ENCODE measurements around the gene SUPT20H. TPM values are rescaled to one million over a fixed set of nuclear protein-coding genes. Genes with fewer than 3 reads are reported as not detected.

SUPT20H gene
- total RNA-seq, 1 experiment from 2014 or later: 43.7 TPM

- DNase-seq: no peak
- Histone ChIP-seq H3K4me3 (no peak overlapping the region), H3K9me3 (peaks cover 7% of the 10 kb centered on the region; the same call in 1 of the 2 replicates), H3K36me3 (peaks cover 91% of the 10 kb centered on the region), H3K27me3 (no peaks in the 10 kb centered on the region)
These were observed 19.6 kb downstream of the SUPT20H start for GRCh38 chr13:37039896-37040295.

GRCh38 chr13:37037241-37037640, 22.2 kb downstream of the SUPT20H start:
- peaks cover 10% of the 10 kb centered on the region; the same call in 1 of the 2 replicates for H3K9me3 ChIP-seq
- no peaks in the 10 kb centered on the region for H3K27me3 ChIP-seq
- H3K4me3 ChIP-seq: no peak overlapping the region
- peaks cover 87% of the 10 kb centered on the region for H3K36me3 ChIP-seq
- DNase-seq: no peak

GRCh38 chr13:37029617-37030016, 29.9 kb downstream of the SUPT20H start:
- peaks cover 71% of the 10 kb centered on the region for H3K36me3 ChIP-seq
- H3K4me3 ChIP-seq: no peak overlapping the region
- no peak for DNase-seq
- no peaks in the 10 kb centered on the region for H3K27me3 ChIP-seq
- H3K9me3 ChIP-seq: no peaks in the 10 kb centered on the region

- Histone ChIP-seq H3K27me3 (no peaks in the 10 kb centered on the region), H3K36me3 (peaks cover 72% of the 10 kb centered on the region), H3K9me3 (no peaks in the 10 kb centered on the region)
These were observed 31.8 kb downstream of the SUPT20H start for GRCh38 chr13:37027639-37028038.

GRCh38 chr13:37026771-37027170, 32.7 kb downstream of the SUPT20H start:
- peaks cover 73% of the 10 kb centered on the region for H3K36me3 ChIP-seq

More at GRCh38 chr13:37027639-37028038, 31.8 kb downstream of the SUPT20H start:
- no peak for DNase-seq
- no peak overlapping the region for H3K4me3 ChIP-seq

GRCh38 chr13:37023871-37024270, 35.6 kb downstream of the SUPT20H start:
- no peak for DNase-seq
- Histone ChIP-seq H3K36me3 (peaks cover 74% of the 10 kb centered on the region), H3K4me3 (no peak overlapping the region), H3K9me3 (no peaks in the 10 kb centered on the region), H3K27me3 (no peaks in the 10 kb centered on the region)

More at GRCh38 chr13:37026771-37027170, 32.7 kb downstream of the SUPT20H start:
- DNase-seq: no peak
- Histone ChIP-seq H3K27me3 (no peaks in the 10 kb centered on the region), H3K9me3 (no peaks in the 10 kb centered on the region), H3K4me3 (no peak overlapping the region)

- H3K4me3 ChIP-seq: no peak overlapping the region
- H3K36me3 ChIP-seq: peaks cover 64% of the 10 kb centered on the region
- no peaks in the 10 kb centered on the region for H3K27me3 ChIP-seq
- DNase-seq: no peak
- no peaks in the 10 kb centered on the region for H3K9me3 ChIP-seq
These were observed 44.9 kb downstream of the SUPT20H start for GRCh38 chr13:37014609-37015008.

GRCh38 chr13:37011788-37012187, 47.7 kb downstream of the SUPT20H start:
- no peak for DNase-seq
- Histone ChIP-seq H3K27me3 (no peaks in the 10 kb centered on the region), H3K36me3 (peaks cover 77% of the 10 kb centered on the region), H3K9me3 (no peaks in the 10 kb centered on the region), H3K4me3 (no peak overlapping the region)

GRCh38 chr13:37011002-37011401, 48.5 kb downstream of the SUPT20H start:
- DNase-seq: no peak
- H3K36me3 ChIP-seq: peaks cover 80% of the 10 kb centered on the region
- no peaks in the 10 kb centered on the region for H3K27me3 ChIP-seq
- H3K4me3 ChIP-seq: no peak overlapping the region
- H3K9me3 ChIP-seq: no peaks in the 10 kb centered on the region

- DNase-seq: no peak
- Histone ChIP-seq H3K9me3 (no peaks in the 10 kb centered on the region), H3K36me3 (peaks cover 77% of the 10 kb centered on the region)
These were observed 49.1 kb downstream of the SUPT20H start for GRCh38 chr13:37010424-37010823.

GRCh38 chr13:37009692-37010091, 49.8 kb downstream of the SUPT20H start:
- Histone ChIP-seq H3K4me3 (no peak overlapping the region), H3K36me3 (peaks cover 82% of the 10 kb centered on the region), H3K9me3 (no peaks in the 10 kb centered on the region), H3K27me3 (no peaks in the 10 kb centered on the region)
- DNase-seq: no peak

More at GRCh38 chr13:37010424-37010823, 49.1 kb downstream of the SUPT20H start:
- Histone ChIP-seq H3K27me3 (no peaks in the 10 kb centered on the region), H3K4me3 (no peak overlapping the region)

GRCh38 chr13:37001921-37002250, 57.6 kb downstream of the SUPT20H start:
- Histone ChIP-seq H3K4me3 (peak overlapping the region; percentile 74), H3K27me3 (no peaks in the 10 kb centered on the region), H3K36me3 (peaks cover 43% of the 10 kb centered on the region), H3K9me3 (no peaks in the 10 kb centered on the region)
- no peak for DNase-seq

GRCh38 chr13:36999054-36999714, 60.3 kb downstream of the SUPT20H start, which contains the start of gene ALG5:
Gene ALG5 (minus strand): TSS chr13:36999340. CDS start chr13:36999300, 40 bp downstream.
- Histone ChIP-seq H3K36me3 (peaks cover 31% of the 10 kb centered on the region), H3K9me3 (no peaks in the 10 kb centered on the region), H3K27me3 (no peaks in the 10 kb centered on the region), H3K4me3 (peak within 1 kb of the TSS; percentile 74)
- DNase-seq: peak; percentile 90

- Histone ChIP-seq H3K27me3 (no peaks in the 10 kb centered on the region), H3K4me3 (peak overlapping the region; percentile 74)
- DNase-seq: no peak
These were observed 60.9 kb downstream of the SUPT20H start for GRCh38 chr13:36998624-36999041.

GRCh38 chr13:36997716-36998427, 61.6 kb downstream of the SUPT20H start:
- peaks cover 34% of the 10 kb centered on the region for H3K36me3 ChIP-seq
- no peak for DNase-seq
- peak overlapping the region; percentile 74 for H3K4me3 ChIP-seq
- no peaks in the 10 kb centered on the region for H3K27me3 ChIP-seq
- no peaks in the 10 kb centered on the region for H3K9me3 ChIP-seq

More at GRCh38 chr13:36998624-36999041, 60.9 kb downstream of the SUPT20H start:
- Histone ChIP-seq H3K9me3 (no peaks in the 10 kb centered on the region), H3K36me3 (peaks cover 34% of the 10 kb centered on the region)

GRCh38 chr13:36992362-36992761, 67.1 kb downstream of the SUPT20H start:
- Histone ChIP-seq H3K4me3 (no peak overlapping the region), H3K9me3 (no peaks in the 10 kb centered on the region), H3K36me3 (peaks cover 54% of the 10 kb centered on the region), H3K27me3 (no peaks in the 10 kb centered on the region)
- DNase-seq: no peak

GRCh38 chr13:36986462-36987240, 72.8 kb downstream of the SUPT20H start:
- Histone ChIP-seq H3K27me3 (no peaks in the 10 kb centered on the region), H3K4me3 (no peak overlapping the region), H3K9me3 (no peaks in the 10 kb centered on the region), H3K36me3 (peaks cover 66% of the 10 kb centered on the region)
- DNase-seq: no peak
